HepG2 (cell line): ENCODE results near the gene MYRIP. TPM values are rescaled to one million over a fixed set of nuclear protein-coding genes. Genes with fewer than 3 reads are reported as not detected.
A peak's percentile ranks its signal among the peaks of the same experiment; 100 is the strongest.

ENCODE experiments used
- ARID3A ChIP-seq: IDR thresholded peaks from 2 replicates; pipeline ENCODE4 v1.6.1; 2012; ENCODE audit warnings: low read depth, low read length, improper control_type of control experiment
- HNRNPK ChIP-seq: fragments of 200-400 bp; formaldehyde crosslinking; IDR thresholded peaks from 2 replicates; pipeline ENCODE4 v1.6.1; 2018; ENCODE audit warnings: low read length, low read depth, moderate library complexity, mild to moderate bottlenecking; ENCODE audit not compliant: poor library complexity, severe bottlenecking
- KDM6A ChIP-seq: IDR thresholded peaks from 2 replicates; pipeline ENCODE4 v1.6.1; 2016; ENCODE audit warnings: low read depth
- NCOA1 ChIP-seq: sonication (generic); formaldehyde crosslinking; IDR thresholded peaks from 2 replicates; pipeline ENCODE4 v1.9.0; 2021; ENCODE audit warnings: missing genetic modification reagents
- NFYC ChIP-seq: IDR thresholded peaks from 2 replicates; pipeline ENCODE4 v1.6.1; 2016; ENCODE audit warnings: missing genetic modification reagents, missing compliant biosample characterization
- NKX3-1 ChIP-seq: sonication (generic); formaldehyde crosslinking; IDR thresholded peaks from 2 replicates; pipeline ENCODE4 v1.5.0; 2020; ENCODE audit warnings: missing genetic modification reagents
- NR2F6 ChIP-seq, 2 experiments: IDR thresholded peaks; 2 replicates each; pipeline ENCODE4 v1.6.1; 2016; ENCODE audit warnings: antibody characterized with exemption in 1 of 2, mild to moderate bottlenecking in 1 of 2
- SIN3A ChIP-seq: IDR thresholded peaks from 2 replicates; pipeline ENCODE4 v1.6.1; 2011; ENCODE audit warnings: low read depth, mild to moderate bottlenecking, control low read depth, low read length, borderline replicate concordance
- SMYD3 ChIP-seq: sonication (generic); formaldehyde crosslinking; IDR thresholded peaks from 2 replicates; pipeline ENCODE4 v1.8.1; 2023; ENCODE audit warnings: mild to moderate bottlenecking, missing genetic modification reagents
- ZNF512 ChIP-seq: sonication (generic); formaldehyde crosslinking; IDR thresholded peaks from 2 replicates; pipeline ENCODE4 v1.4.0; 2020; ENCODE audit warnings: mild to moderate bottlenecking, missing genetic modification reagents
- ZNF784 ChIP-seq: sonication (generic); formaldehyde crosslinking; IDR thresholded peaks from 2 replicates; pipeline ENCODE4 v1.5.1; 2020; ENCODE audit warnings: missing genetic modification reagents, mild to moderate bottlenecking, borderline replicate concordance
- polyA plus RNA-seq, 8 experiments: library from polyadenylated mRNA; depleted of rRNA in 3 of 8; stranded (reverse) in 7 of 8; unstranded in 1 of 8; fragments of >200 nt; fragmentation: Illumina TruSeq in 4 of 8; extraction: Trizol in 4 of 8; gene quantifications; 2 replicates each; pipeline versions ENCODE4 v1.2.1 to v1.2.3, GENCODE V29; 2011 to 2016; ENCODE audit warnings: low read depth in 4 of 8, missing spikeins in 1 of 8, mixed read lengths in 1 of 8; ENCODE audit not compliant: insufficient read depth in 1 of 8
- total RNA-seq, 5 experiments: library from RNA; depleted of rRNA; stranded (reverse); fragments of >200 nt; fragmentation: Illumina TruSeq; extraction: Trizol; gene quantifications; 2 replicates each; pipeline ENCODE4 v1.2.3, GENCODE V29; 2016; ENCODE audit warnings: low read depth in 1 of 5
- TF ChIP-seq, protein P1 (sequence below): sonication (generic); formaldehyde crosslinking; IDR thresholded peaks from 2 replicates; pipeline ENCODE4 v1.4.0; 2020; ENCODE audit warnings: missing genetic modification reagents
- TF ChIP-seq, protein P2 (sequence below): sonication (generic); formaldehyde crosslinking; IDR thresholded peaks from 2 replicates; pipeline ENCODE4 v1.9.0; 2021; ENCODE audit warnings: mild to moderate bottlenecking, missing genetic modification reagents

The MYRIP gene
- total and polyA plus RNA-seq, 2 of the 13 experiments (the other 11 are each of a cell fraction or from before 2014, with no cell fraction given) = 0.64 to 0.84 TPM

GRCh38 chr3:40309418-40309924, 500.1 kb downstream of the MYRIP start, which contains the start of gene EIF1B (continued):
- TF ChIP-seq KDM6A (CRISPR knock-in tag) (no peak), NFYC (CRISPR knock-in tag) (peak; percentile 37; the same call in 1 of the 2 replicates), SIN3A (peak; percentile 65; the same call in 1 of the 2 replicates), NR2F6 (IDR thresholded peaks at IDR 0.05) (0 out of 2 replicates have a peak, but pooled peaks have one; percentile 12), NR2F6 (CRISPR knock-in tag; IDR thresholded peaks at IDR 0.05) (no peak), ARID3A (peak; percentile 66), HNRNPK (no peak), ZNF784 (no peak), SMYD3 (no peak), NKX3-1 (CRISPR knock-in tag) (no peak), NCOA1 (CRISPR knock-in tag) (no peak), ZNF512 (CRISPR knock-in tag) (no peak)
- TF ChIP-seq, protein P1, sequence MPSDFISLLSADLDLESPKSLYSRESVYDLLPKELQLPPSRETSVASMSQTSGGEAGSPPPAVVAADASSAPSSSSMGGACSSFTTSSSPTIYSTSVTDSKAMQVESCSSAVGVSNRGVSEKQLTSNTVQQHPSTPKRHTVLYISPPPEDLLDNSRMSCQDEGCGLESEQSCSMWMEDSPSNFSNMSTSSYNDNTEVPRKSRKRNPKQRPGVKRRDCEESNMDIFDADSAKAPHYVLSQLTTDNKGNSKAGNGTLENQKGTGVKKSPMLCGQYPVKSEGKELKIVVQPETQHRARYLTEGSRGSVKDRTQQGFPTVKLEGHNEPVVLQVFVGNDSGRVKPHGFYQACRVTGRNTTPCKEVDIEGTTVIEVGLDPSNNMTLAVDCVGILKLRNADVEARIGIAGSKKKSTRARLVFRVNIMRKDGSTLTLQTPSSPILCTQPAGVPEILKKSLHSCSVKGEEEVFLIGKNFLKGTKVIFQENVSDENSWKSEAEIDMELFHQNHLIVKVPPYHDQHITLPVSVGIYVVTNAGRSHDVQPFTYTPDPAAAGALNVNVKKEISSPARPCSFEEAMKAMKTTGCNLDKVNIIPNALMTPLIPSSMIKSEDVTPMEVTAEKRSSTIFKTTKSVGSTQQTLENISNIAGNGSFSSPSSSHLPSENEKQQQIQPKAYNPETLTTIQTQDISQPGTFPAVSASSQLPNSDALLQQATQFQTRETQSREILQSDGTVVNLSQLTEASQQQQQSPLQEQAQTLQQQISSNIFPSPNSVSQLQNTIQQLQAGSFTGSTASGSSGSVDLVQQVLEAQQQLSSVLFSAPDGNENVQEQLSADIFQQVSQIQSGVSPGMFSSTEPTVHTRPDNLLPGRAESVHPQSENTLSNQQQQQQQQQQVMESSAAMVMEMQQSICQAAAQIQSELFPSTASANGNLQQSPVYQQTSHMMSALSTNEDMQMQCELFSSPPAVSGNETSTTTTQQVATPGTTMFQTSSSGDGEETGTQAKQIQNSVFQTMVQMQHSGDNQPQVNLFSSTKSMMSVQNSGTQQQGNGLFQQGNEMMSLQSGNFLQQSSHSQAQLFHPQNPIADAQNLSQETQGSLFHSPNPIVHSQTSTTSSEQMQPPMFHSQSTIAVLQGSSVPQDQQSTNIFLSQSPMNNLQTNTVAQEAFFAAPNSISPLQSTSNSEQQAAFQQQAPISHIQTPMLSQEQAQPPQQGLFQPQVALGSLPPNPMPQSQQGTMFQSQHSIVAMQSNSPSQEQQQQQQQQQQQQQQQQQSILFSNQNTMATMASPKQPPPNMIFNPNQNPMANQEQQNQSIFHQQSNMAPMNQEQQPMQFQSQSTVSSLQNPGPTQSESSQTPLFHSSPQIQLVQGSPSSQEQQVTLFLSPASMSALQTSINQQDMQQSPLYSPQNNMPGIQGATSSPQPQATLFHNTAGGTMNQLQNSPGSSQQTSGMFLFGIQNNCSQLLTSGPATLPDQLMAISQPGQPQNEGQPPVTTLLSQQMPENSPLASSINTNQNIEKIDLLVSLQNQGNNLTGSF (CRISPR knock-in tag) = no peak
- TF ChIP-seq, protein P2, sequence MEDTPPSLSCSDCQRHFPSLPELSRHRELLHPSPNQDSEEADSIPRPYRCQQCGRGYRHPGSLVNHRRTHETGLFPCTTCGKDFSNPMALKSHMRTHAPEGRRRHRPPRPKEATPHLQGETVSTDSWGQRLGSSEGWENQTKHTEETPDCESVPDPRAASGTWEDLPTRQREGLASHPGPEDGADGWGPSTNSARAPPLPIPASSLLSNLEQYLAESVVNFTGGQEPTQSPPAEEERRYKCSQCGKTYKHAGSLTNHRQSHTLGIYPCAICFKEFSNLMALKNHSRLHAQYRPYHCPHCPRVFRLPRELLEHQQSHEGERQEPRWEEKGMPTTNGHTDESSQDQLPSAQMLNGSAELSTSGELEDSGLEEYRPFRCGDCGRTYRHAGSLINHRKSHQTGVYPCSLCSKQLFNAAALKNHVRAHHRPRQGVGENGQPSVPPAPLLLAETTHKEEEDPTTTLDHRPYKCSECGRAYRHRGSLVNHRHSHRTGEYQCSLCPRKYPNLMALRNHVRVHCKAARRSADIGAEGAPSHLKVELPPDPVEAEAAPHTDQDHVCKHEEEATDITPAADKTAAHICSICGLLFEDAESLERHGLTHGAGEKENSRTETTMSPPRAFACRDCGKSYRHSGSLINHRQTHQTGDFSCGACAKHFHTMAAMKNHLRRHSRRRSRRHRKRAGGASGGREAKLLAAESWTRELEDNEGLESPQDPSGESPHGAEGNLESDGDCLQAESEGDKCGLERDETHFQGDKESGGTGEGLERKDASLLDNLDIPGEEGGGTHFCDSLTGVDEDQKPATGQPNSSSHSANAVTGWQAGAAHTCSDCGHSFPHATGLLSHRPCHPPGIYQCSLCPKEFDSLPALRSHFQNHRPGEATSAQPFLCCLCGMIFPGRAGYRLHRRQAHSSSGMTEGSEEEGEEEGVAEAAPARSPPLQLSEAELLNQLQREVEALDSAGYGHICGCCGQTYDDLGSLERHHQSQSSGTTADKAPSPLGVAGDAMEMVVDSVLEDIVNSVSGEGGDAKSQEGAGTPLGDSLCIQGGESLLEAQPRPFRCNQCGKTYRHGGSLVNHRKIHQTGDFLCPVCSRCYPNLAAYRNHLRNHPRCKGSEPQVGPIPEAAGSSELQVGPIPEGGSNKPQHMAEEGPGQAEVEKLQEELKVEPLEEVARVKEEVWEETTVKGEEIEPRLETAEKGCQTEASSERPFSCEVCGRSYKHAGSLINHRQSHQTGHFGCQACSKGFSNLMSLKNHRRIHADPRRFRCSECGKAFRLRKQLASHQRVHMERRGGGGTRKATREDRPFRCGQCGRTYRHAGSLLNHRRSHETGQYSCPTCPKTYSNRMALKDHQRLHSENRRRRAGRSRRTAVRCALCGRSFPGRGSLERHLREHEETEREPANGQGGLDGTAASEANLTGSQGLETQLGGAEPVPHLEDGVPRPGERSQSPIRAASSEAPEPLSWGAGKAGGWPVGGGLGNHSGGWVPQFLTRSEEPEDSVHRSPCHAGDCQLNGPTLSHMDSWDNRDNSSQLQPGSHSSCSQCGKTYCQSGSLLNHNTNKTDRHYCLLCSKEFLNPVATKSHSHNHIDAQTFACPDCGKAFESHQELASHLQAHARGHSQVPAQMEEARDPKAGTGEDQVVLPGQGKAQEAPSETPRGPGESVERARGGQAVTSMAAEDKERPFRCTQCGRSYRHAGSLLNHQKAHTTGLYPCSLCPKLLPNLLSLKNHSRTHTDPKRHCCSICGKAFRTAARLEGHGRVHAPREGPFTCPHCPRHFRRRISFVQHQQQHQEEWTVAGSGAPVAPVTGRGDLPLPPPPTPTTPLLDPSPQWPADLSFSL = no peak
